T-helper 2 cell treated with Interferon-gamma antibody and Interleukin-4, amounts not matched to agents 100 ng/mL and 5 ng/mL, for 36 hours (primary cell): ENCODE measurements around the gene RFC4. TPM values are rescaled to one million over a fixed set of nuclear protein-coding genes. Genes with fewer than 3 reads are reported as not detected.
"Not testable (repeated sequence)": the region's sequence is repeated elsewhere in the genome, so short reads cannot be mapped to it uniquely, and the experiment has no call there.

Experiments used
- intact Hi-C: fragments of 100-400 bp; cut with micrococcal nuclease; formaldehyde crosslinking; loops from one replicate; pipeline ENCODE4 v1.15.1; 2023
- total RNA-seq: library from RNA; stranded (reverse); gene quantifications from 2 replicates; pipeline ENCODE4 v1.2.3, GENCODE V29; 2022

The RFC4 gene
- total RNA-seq, 1 donor from 2014 or later = 79.5 TPM

DNA sequence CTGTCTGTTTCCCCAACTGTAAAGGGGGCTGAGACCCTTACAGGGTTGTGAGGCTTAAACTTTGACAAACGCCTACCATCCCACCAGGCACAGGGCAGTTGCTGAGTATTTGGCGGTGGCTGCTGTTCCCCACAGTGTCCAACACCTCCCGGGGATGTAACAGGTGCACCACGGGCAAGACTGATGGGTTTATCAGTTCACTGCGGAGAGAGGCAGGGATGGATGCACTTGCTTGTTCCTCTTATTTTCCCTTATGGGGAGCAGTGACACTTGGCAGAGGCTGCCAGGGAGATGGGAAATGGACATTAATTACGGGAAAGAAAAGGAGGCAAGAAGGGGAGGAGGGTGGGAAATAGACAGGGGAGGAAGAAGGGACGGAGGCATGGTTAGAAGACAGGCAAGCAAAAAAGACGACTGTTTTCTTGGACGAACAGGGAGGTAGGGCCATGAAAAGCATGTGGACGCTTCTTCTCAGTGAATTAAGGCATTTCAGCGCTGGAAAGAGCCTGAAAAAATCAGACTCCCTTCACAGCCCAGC is 19.7 kb upstream of the RFC4 start:
- intact Hi-C loops = loop anchor here (2.0 to 5.0 kb wide), 6 partner anchors 41 to 341 kb away; partner anchors contain the start of genes DNAJB11 and RPL39L

DNA sequence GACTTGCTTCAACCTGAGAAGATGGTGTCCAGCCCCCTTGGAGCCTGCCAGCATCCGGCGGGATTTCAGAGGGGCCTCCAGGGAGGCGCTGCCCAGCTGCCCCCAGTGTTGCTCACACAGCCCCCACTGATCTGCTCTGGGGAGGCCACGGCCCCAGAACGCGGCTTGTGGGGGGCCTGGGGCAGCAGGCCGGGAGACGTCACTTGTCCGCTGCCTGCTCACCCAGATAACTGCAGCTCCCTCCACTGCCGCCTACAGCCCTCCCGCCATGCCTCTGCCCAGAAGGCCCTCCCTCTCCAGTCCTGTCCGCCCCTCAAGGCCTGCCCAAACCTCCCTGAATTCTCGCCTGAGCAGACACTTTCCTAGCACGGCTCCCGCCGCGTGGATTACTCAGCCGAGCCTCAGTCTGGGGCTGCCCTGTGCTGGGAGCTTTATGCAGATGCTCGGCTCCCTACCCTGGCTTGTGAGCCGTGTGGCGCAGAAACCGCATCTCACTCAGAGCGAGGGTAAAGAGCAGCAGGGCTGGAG is 19.1 kb upstream of the RFC4 start:
- intact Hi-C loops = loop anchor here (5.0 kb wide), 1 partner anchor 342 kb away; no protein-coding TSS in a partner anchor

DNA sequence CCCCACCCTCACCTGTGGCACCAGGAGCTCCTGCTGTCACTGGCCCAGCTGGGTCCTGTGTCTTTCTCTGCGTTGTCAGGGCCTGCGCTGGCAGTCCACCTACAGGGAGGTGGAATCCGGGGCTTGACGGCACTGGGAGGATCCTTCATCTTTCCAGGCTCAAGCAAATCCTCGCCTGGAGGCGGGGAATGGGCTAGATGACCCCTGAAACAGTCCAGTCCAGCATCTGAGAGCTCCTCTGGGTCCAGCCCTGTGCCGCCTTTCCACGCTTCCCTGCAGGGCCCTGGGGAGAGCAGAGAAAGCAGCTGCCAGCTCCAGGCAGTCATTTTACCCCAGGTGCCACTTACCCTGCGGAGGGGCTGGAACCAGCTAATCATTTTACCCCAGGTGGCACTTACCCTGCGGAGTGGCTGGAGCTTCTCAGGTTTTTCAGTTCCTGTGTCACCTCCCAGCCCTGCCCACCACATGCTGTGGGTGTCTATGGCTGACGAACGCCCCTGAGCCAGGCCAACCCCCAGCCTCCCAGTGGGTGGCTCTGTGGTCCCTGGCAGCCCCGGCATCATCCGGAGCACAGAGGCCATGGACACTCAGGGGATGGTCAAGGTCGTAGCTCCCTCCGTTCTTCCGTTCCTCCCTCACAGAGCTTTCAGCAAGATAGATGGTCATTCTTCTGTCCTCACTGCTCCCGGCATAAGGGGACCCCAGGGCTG is 18.3 kb upstream of the RFC4 start:
- intact Hi-C loops = loop anchor here (5.0 kb wide), 2 partner anchors 343 to 847 kb away; no protein-coding TSS in a partner anchor

DNA sequence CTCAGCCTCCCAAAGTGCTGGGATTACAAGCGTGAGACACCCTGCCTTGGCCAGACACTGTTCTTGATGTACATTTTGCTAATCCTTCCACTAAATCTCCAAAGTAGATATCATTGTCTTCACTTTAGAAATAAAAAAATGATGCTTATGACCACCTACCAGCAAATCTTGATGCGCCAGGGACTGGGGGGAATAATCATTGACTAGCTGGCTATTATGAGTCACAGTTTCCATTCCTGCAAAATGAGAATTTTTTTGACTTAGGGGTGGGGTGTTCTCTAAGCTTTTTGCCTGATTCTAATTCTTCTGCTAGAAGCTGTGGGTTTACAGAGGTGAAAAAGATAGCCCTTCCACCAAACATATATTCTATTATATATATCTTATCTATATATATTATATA is 17.1 kb upstream of the RFC4 start:
- intact Hi-C loops = loop anchor here (5.0 kb wide), 1 partner anchor 846 kb away; no protein-coding TSS in a partner anchor

DNA sequence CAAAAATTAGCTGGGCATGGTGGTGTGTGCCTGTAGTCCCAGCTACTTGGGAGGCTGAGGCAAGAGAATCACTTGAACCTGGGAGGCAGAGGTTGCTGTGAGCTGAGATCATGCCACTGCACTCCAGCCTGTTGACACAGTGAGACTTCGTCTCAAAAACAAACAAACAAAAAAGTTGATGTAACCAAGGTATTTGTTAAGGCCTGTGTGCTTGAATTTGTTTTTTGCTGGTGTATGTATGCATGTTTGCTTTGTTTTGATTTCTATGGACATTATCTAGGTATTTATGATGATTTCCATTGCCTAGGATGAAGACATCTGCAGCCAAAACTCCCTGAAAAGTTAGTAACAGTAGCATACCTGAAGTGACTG is 16.1 kb upstream of the RFC4 start:
- intact Hi-C loops = loop anchor here (5.0 kb wide), 1 partner anchor 845 kb away; no protein-coding TSS in a partner anchor

DNA sequence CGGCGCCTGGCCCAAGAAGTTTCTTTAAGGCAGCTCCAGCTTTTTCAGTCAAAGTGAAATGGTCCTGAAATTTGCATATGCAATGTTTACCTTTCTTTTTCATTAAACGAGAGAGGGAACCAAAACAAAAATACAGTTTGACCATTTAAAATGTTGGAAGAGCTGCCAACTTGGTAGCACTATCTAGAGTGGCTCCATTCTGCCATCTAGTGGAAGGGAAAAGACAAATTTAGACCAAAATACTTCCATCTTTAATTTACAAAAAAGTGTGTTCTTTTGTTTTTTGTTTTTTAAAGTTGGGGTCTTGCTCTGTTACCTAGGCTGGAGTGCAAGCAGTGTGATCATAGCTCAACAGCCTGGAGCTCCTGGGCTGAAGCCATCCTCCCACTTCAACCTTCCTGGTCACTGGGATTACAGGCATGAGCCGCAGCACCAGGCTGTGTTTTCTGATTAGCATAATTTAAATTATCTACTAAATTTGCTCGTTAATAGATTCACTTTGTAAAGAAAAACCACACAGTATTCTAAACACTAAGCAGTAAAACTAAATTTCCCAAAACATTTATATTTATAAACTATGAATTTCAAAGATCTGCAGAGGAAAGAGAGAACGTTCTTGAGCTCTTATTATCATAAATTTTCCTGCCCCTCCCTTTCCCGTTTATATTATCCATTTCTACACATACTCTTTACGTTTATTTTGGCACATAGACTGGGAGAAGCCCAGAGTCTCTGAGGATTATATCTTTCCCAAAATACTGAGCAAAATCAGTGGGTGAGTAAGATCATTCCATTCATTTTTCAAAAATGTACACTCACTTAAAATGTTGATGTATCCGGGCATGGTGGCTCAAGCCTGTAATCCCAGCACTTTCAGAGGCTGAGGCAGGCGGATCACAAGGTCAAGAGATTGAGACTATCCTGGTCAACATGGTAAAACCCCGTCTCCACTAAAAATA is 15.4 kb upstream of the RFC4 start:
- intact Hi-C loops = loop anchor here (1.0 to 5.0 kb wide), 2 partner anchors 204 to 844 kb away; no protein-coding TSS in a partner anchor

DNA sequence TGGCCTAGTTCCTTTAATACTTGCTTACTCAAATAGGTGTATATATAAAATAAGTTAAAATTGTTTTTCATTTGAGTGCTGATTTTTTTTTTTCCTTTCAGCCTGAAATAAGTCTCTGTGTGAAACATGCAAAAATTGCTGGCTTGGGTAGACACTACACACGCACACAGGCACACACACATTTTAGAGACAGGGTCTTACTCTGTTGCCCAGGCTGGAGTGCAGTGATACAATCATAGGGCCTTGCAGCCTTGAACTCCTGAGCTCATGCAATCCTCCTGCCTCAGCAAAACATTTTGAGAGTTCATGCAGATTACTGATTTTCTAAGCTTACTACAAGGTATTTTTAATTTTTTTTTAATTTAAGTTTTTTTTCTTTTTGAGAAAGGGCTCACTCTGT is 12.7 kb upstream of the RFC4 start:
- intact Hi-C loops = no loop called here

DNA sequence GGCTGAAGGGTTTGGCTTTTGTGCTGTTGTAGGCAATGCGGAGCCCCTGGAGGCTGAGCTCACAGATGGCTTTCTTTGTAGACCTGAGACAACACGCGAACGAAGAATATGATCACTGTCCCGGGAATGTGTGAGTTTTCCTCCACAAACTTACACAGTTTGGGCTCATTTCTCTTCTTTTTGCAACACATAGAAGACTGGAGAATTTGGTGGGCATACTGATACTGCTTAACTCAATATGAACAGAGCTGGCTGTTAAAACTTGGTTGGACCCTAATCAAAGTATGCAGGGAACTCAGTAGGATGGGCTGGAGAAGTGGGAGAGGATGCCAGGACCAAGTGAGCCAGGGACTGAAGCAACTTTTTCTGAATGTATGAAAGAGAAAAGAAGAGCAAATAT is 12.2 kb upstream of the RFC4 start:
- intact Hi-C loops = no loop called here

DNA sequence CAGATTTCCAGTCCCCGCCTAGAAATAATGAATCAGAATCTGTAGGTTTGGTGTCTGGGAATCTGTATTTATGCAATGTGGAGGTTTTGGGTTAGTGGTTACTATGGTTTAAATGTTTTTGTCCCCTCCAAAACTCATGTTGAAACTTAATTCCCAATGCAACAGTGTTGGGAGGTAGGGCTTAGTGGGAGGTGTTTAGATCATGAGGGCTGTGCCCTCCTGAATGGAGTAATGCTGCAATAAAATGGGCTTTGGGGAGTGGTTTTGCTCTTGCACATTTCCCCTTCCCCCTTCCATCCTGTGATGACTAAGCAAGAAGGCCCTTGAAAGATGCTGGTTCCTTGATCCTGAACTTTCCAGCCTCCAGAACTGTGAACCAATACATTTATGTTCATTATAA is 9.2 kb upstream of the RFC4 start:
- intact Hi-C loops = no loop called here

DNA sequence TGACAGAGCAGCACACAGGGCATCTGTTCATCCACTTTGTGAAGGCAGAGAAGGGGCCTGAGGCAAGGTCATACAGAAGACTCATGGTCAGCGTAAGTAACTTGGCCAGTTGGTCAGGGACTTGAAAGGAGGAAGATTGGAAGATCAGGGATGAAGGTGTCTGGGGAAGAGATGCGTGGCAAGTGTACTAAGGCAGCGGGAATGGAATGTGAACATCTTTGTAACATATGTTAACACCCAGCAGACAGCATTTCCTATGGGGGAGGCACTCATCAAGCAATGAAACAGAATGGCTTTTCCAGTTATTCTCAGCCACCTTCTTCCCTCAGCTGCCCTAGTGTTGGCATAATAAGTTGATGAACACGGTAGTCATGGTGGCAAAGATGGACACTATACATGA is 7.8 kb upstream of the RFC4 start:
- intact Hi-C loops = no loop called here

DNA sequence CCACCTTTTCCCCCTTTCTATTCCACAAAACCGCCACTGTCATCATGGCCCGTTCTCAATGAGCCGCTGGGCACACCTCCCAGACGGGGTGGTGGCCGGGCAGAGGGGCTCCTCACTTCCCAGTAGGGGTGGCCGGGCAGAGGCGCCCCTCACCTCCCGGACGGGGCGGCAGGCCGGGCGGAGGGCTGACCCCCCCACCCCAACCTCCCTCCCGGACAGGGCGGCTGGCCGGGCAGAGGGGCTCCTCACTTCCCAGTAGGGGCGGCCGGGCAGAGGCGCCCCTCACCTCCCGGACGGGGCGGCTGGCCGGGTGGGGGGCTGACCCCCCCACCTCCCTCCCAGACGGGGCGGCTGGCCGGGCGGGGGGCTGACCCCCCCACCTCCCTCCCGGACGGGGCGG is 5.0 kb upstream of the RFC4 start:
- intact Hi-C loops = not testable (repeated sequence)

DNA sequence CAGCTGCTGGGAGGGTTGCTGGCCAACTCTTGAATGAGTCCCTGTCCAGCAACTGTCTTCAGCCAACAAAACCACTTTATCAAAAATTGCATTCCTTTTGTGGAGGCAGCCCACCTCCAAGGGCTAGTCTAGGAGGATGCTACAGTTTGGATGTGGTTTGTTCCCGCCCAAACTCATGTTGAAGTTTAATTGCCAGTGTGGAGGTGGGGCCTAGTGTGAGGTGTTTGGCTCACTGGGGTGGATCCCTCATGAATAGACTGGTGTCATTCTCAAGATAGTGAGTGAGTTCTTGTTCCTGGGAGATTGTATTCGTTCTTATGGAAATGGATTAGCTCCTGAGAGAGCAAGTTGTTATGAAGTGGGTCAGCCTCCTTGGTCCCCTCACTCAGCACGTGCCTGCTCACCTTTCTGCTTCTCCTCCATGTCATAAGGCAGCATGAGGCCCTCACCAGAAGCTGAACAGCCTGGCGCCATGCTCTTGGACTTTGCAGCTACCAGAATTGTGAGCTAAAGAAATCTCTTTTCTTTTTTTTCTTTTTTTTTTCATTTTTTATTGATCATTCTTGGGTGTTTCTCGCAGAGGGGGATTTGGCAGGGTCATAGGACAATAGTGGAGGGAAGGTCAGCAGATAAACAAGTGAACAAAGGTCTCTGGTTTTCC is 4.2 kb upstream of the RFC4 start:
- intact Hi-C loops = no loop called here

DNA sequence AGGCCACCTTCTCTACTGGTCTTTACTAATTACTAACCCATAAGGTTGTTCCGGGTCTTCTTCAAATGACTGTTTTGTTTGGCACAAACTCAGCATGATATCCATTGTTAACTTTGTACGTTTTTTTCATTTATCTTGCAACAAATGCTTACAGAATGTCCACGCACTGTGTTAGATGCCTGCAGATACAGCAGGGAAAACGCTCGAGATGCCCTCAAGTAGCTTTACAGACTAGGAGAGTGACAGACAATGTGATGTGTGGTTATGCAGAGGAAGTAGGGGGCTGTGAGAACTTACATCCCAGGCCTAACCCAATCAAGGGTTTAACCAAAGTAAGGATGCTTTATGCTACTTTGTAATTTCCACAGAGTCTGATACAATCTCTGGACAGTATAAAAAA is 949 bp upstream of the RFC4 start:
- intact Hi-C loops = loop anchor here (5.0 kb wide), 2 partner anchors 190 to 870 kb away; partner anchors contain the start of gene TRA2B

DNA sequence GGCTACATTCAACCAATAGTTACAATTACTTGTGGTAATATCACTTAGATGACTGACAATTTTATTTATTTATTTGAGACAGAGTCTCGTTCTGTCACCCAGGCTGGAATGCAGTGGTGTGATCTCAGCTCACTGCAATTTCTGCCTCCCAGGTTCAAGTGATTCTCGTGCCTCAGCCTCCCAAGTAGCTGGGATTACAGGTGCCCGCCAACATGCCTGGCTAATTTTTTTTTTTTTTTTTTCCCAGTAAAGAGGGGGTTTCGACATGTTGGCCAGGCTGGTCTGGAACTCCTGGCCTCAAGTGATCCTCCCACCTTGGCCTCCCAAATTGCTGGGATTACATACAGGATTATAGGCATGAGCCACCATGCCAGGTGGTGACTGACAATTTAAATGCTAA is 2.8 kb downstream of the RFC4 start:
- intact Hi-C loops = not testable (repeated sequence)

DNA sequence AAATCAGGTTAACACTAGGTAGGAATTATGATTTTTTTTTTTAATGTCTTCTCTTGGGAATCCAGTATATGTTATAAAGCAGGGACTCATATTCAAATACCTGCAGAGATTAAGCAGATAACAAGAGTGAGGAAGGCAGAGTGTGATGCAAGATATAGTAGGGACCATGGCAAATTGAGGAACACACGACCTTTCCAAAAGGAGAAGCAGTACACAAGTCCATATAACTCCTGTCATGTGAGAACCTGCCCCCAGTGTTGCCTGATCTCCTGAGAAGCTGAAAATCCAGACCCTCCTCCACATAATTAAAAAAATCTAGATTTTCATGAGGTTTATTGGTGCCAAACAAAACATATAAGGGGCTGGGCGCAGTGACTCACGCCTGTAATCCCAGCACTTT is 3.6 kb downstream of the RFC4 start:
- intact Hi-C loops = no loop called here

DNA sequence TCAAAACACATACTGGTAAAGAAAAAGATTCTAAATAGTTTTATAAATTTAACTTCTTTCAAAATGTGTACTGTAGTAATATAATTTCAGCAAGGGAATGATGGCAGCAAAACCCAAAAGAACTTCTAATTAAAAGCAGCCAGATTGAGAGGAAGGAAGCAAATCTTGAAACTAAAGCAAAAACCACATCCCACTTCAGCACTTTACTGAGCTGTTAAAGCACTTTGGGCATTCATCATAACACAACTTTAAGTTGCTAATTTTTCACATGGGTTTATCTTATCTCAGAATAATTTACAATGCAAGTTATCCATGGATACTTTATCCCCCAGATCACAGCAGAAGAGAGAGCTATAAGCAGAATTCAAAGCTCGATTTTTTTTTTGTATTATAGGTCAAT is 6.0 kb downstream of the RFC4 start:
- intact Hi-C loops = no loop called here

DNA sequence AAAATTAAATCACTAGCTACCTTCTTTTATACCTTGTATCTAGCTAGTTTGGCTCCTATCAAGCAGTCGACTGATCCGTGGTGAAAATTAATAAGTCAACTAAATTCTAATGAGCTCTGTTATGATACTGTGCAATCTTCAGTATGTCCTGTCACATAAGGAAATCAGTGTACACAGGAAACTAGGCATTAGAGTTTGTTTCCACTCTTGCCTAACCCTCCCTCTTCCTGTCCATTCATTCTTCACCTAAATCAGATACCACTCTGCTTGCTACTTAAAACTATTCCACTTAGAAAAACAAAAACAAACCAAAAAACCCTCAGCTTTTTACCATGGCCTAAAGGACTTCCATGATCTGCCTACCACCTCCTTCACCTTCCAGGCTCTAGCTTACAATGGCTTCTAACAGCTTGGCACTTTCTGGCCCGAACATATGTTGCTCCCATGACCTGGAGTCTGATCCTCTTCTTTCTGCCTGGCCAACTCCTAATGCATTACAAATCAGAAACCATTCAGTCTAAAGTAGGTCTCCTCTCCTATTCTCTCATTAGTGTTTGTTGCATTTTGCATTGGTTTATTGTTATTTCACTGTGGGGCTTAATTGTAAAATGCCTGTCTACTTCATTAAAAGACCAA is 7.9 kb downstream of the RFC4 start:
- intact Hi-C loops = no loop called here

DNA sequence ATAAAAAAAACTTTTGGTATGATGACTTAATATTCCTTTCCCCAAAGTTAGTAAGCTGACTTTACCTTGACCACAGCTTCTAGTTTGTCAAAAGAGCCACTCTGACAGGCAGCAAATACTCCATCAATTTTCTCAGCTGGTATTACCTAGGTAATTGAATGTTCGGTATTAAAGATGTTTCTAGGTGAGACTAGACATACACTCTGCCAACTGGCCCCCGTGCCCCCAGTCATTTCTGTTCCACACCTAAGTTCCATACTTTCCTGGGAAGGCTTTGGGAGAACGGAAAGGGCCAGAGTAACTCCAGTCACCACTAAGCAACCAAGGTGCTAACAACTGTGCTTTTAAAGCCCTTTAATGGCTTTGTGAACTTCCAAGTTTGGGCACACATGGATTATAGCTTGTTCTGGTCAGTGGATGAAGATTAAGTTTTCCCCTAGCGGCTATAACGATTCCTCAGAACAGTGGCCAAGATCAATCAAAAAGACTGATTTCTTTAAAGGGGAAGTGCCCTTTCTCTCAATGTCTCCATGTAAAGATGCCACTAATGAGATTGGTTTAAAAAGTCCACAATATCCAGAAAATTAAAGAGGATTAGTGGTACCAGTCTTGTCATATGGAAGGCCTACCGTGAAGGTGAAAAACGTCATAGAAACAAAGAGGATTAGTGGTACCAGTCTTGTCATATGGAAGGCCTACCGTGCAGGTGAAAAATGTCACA is 15.9 kb downstream of the RFC4 start:
- intact Hi-C loops = no loop called here

DNA sequence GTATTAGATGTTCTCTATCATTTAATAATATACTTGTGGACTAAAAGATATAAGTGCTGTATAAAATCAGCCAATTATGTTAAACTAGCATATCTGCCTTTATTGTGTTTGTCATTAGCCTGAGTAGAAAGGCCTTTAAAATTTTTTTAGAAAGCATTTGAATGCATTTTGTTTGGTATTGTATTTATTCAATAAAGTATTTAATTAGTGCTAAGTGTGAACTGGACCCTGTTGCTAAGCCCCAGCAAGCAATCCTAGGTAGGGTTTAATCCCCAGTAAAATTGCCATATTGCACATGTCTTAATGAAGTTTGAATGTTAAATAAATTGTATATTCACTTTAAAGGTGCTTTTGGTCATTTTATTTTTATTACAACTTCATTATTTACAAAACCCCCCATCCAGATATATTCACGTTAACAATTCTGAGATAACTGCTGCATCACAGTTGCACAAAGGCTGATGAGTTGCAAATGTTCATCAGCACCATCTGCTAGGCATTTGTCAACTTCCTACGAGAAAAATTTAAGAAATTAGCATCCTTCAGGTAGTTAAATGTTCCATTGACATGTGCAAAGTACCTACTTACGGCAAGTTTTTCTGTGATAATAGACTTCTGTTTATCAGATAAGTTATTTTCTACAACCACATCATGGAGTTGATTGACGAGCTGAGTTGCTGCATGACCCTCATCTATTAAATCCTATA is 16.6 kb downstream of the RFC4 start:
- intact Hi-C loops = no loop called here
